Heart right ventricle (tissue), 16 donors: ENCODE results near the gene CNTNAP3B. TPM values are rescaled to one million over a fixed set of nuclear protein-coding genes. Genes with fewer than 3 reads are reported as not detected.
"Not testable (repeated sequence)": the region's sequence is repeated elsewhere in the genome, so short reads cannot be mapped to it uniquely, and the experiment has no call there.

Experiments used
- ATAC-seq, 8 donors: fragments of 200-7000 bp; cut with Tn5 transposase; one replicate each; pipeline ENCODE4 v1.9.1; 2020; ENCODE audit warnings: mild to moderate bottlenecking in 8 of 8, moderate library complexity in 8 of 8, moderate number of reproducible peaks in 1 of 8
- DNase-seq, 2 donors: peaks; one replicate each; pipeline ENCODE4 v3.0.0-alpha.2; 2020
- H3K27ac ChIP-seq, 10 donors: fragments of 200-600 bp; sonication (generic) in 2 of 10; one replicate each; pipeline versions ENCODE4 v1.5.0 to v1.8.0; 2020 to 2022; ENCODE audit warnings: mild to moderate bottlenecking in 3 of 10
- H3K27me3 ChIP-seq, 7 donors: fragments of 200-600 bp; one replicate each; pipeline ENCODE4 v1.8.0; 2021 to 2022; ENCODE audit warnings: mild to moderate bottlenecking in 2 of 7
- H3K36me3 ChIP-seq, 9 donors: fragments of 200-600 bp; sonication (generic) in 1 of 9; one replicate each; pipeline versions ENCODE4 v1.5.0 to v1.8.0; 2020 to 2022; ENCODE audit warnings: mild to moderate bottlenecking in 2 of 9
- H3K4me1 ChIP-seq, 9 donors: fragments of 200-600 bp; sonication (generic) in 1 of 9; one replicate each; pipeline versions ENCODE4 v1.5.0 to v1.8.0; 2020 to 2022; ENCODE audit warnings: mild to moderate bottlenecking in 4 of 9
- H3K4me3 ChIP-seq, 10 donors: fragments of 200-600 bp; sonication (generic) in 2 of 10; one replicate each; pipeline versions ENCODE4 v1.5.0 to v1.8.0; 2020 to 2022; ENCODE audit warnings: mild to moderate bottlenecking in 7 of 10, moderate library complexity in 2 of 10
- H3K9me3 ChIP-seq, 11 donors: fragments of 200-600 bp in 10 of 11; sonication (generic) in 2 of 11; one replicate each; pipeline versions ENCODE4 v1.5.0 to v1.8.0; 2013 to 2022; ENCODE audit warnings: mild to moderate bottlenecking in 2 of 11, control low read depth in 1 of 11, moderate library complexity in 1 of 11
- WGBS, 2 donors: extraction: QIAGEN DNeasy Blood & Tissue Kit; methylation state at CpG; one replicate each; pipeline ENCODE4 v1.1.7; 2013; ENCODE audit warnings: inconsistent platforms in 1 of 2; 5-methylcytosine and 5-hydroxymethylcytosine counted together
- intact Hi-C, 10 donors: fragments of 100-400 bp; cut with DNase I; formaldehyde crosslinking; loops; one replicate each; pipeline versions ENCODE4 v1.11.1 to v1.14.2; 2022
- polyA plus RNA-seq, 2 donors: library from polyadenylated mRNA; stranded (reverse); fragments of 200-250 nt; gene quantifications; one replicate each; pipeline ENCODE4 v1.2.3, GENCODE V29; 2013
- total RNA-seq, 10 donors: library from RNA; stranded (reverse); fragmentation: NEBNext Ultra II Directional in 3 of 10; extraction: Animal tissue kit (Norgen Biotek cat#: 25700) in 3 of 10; gene quantifications; one replicate each; pipeline versions ENCODE4 v1.2.1 to v1.2.4, GENCODE V29; 2021 to 2023
- donor health status: Arrhythmogenic right ventricular cardiomyopathy.
- donor health status: ischemic (EF 13 %, LVEDD 7.1; RV severe dilation, severe dysfunction).
- donor health status: healthy with polysubstance abuse.
- donor health status: DM: no; HTN: yes; CAD: no.
- donor health status: DM: no; HTN: no; CAD: no.
- donor health status: ischemic (EF 25% LVEDD 6.9; RV normal size, moderate dysfunction).
- donor health status: ischemic (EF 25% LVEDD 5.7; RV mildly dilated, moderate dysfunction).
- donor health status: healthy.
- donor health status: DM: yes; HTN: yes; CAD: no.
- donor health status: Ischemic cardiomyopathy.
- donor health status: ischemic (EF 35%, LVEDD 5.7; RV mildly dilated, moderate dysfunction).
- donor health status: nonischemic (EF 11% LVEDD 7.7; RV severe dilation, severe dysfunction).
- donor health status: DM: yes; HTN: yes; CAD: no.
- donor health status: PGD.
- donor health status: ischemic (EF 29% LVEDD 5.4; RV normal size, mild dysfunction).
- donor health status: nonischemic (EF 23%, LVEDD 6.1; RV moderate dilation, normal function).

The CNTNAP3B gene
- total and polyA plus RNA-seq, 12 donors, result 2.8 to 16.2 (median 9.5) TPM

GRCh38 chr9:41902762-41903161, 226.5 kb downstream of the CNTNAP3B start:
- DNase-seq, intact Hi-C loops, H3K36me3 ChIP-seq, ATAC-seq, H3K27me3 ChIP-seq, H3K9me3 ChIP-seq, H3K4me1 ChIP-seq, H3K4me3 ChIP-seq, H3K27ac ChIP-seq: not testable (repeated sequence)
- no CpG with 5 or more reads among the region's 6 CpGs for WGBS, 2 donors

DNA sequence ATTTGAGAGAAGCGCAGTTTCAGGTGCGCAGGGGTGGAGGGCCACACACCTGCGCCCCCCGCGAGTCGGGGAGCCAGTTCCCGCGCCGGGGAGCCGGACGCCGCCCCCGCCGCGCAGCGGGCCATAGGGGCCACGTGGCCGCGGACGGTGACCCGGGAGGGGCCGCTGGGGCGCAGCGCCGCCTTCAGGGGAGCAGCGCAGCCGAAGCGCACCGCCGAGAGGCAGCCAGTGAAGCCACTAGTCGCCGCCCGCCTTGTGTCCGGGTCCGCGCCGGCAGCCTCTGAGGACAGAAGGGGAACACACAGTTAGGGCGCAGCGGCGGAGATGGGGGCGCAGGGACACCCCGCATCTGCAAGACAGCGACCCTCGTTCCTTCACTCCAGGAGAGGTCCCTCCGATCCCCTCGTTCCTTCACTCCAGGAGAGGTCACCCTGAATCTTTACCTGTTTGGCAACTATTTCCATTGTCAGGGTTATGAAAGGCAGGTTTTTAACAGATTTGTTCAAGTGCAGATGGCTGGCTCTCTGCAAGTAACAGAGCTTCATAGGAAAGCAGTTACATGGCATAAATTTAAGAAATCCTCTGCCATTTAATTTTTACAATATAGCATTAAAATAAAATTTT, 230.4 kb downstream of the CNTNAP3B start:
- H3K27me3 ChIP-seq, H3K9me3 ChIP-seq, H3K27ac ChIP-seq, DNase-seq, H3K36me3 ChIP-seq, H3K4me3 ChIP-seq, H3K4me1 ChIP-seq, intact Hi-C loops: not testable (repeated sequence)
- no CpG with 5 or more reads among the region's 46 CpGs for WGBS, 2 donors
- ATAC-seq, result peak in 5 of 8 donors; percentile 14 to 51 (median 41)

GRCh38 chr9:41874557-41874956, 254.7 kb downstream of the CNTNAP3B start:
- H3K27ac ChIP-seq, DNase-seq, H3K36me3 ChIP-seq, H3K9me3 ChIP-seq, H3K4me1 ChIP-seq, H3K27me3 ChIP-seq, intact Hi-C loops, H3K4me3 ChIP-seq: not testable (repeated sequence)
- ATAC-seq, result peak in 1 of 8 donors; percentile 34
- WGBS, 2 donors, result no CpG with 5 or more reads among the region's 5 CpGs

DNA sequence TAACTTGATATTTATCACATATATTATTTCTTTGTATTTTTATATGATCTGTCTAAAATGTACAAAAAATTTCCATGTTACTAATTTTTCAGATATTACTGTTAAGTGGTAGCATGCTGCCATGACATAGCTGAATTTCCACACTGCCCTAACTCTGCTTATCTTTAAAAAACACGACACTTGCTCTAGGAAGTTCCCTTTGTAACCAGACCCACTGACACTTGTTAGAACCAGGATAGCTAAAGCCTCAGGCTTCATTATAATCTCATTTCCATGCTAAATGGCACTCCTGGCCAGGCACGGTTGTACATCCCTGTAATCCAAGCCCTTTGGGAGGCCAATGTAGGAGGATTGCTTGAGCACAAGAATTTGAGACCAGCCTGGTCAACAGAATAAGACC, 273.8 kb downstream of the CNTNAP3B start:
- H3K9me3 ChIP-seq, H3K27me3 ChIP-seq, H3K36me3 ChIP-seq, DNase-seq, H3K27ac ChIP-seq, H3K4me1 ChIP-seq, ATAC-seq, intact Hi-C loops, H3K4me3 ChIP-seq: not testable (repeated sequence)
- WGBS, 2 donors, result no CpG with 5 or more reads among the region's 2 CpGs

DNA sequence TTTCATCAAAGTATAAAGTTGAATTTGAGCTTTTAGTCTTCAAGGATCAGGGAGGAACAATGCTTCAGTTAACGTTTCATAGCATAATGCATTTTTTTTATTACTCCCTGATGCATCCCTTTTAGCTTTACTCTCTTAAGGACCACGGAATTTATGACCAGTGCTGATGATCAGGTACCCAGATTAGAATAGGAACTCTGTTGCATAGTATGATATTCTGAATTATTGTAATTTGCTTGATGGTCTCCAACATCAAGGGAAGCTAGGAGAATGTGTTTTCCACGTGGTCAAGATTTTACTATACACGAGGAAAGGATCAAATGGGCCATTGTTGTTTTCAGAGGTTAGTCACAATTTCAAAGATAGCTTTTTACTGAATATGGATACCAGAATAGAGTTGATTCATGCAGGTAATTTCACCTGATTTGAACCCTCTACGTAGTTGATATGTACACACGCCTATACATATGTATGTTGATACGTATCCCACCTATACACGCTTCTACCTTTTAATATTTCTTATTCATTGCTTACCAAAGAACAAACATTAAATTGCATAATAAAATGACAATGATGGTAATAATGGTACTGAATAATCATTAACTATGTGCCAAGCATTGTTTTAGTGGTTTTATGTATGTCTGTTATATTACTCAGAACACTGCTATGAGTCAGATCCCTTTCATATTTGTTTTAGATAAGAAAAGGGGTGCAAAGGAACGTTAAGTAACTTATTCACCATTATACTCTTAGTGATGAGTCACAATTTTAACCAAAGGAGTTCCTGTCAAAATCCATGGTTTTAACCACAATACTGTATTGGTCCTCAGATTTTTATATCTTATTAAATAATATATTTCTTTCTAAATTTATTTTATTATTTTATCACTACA, 277.1 kb downstream of the CNTNAP3B start:
- H3K4me1 ChIP-seq, H3K27me3 ChIP-seq, ATAC-seq, H3K27ac ChIP-seq, DNase-seq, H3K4me3 ChIP-seq, H3K9me3 ChIP-seq, intact Hi-C loops, H3K36me3 ChIP-seq: not testable (repeated sequence)
- no CpG with 5 or more reads among the region's 9 CpGs for WGBS, 2 donors

DNA sequence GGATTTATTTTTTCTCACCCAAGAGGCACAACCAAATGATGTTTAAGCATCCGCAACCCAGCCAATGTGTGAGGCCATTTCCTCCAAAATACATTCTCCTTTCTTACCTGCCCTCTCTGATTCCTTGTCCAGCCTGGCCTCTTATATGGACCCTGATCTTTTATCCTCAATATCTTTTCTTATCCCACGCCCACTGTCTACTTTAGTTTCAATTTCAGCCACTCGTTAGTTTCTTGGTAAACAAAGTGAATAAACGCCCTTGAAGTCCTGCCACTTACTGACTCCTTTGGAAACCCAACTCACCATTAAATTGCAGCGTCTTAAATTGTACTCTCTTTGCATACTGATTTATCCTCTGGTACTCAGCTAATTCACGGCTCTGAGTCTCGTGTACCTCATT, 281.4 kb downstream of the CNTNAP3B start:
- H3K27ac ChIP-seq, H3K9me3 ChIP-seq, DNase-seq, ATAC-seq, H3K27me3 ChIP-seq, H3K4me3 ChIP-seq, H3K4me1 ChIP-seq, intact Hi-C loops, H3K36me3 ChIP-seq: not testable (repeated sequence)
- no CpG with 5 or more reads among the region's 7 CpGs for WGBS, 2 donors

Other genes starting within 250 kb of the CNTNAP3B start
- gene SPATA31A6, start 54.2 kb upstream of the CNTNAP3B start, total RNA-seq, result not detected
- gene SPATA31A6, start 54.2 kb upstream of the CNTNAP3B start, polyA plus RNA-seq, result not detected